ENCODE measurements around the gene ZGLP1.
A peak's percentile ranks its signal among the peaks of the same experiment; 100 is the strongest.
"Not testable (repeated sequence)": the region's sequence is repeated elsewhere in the genome, so short reads cannot be mapped to it uniquely, and the experiment has no call there.

Gene ZGLP1

GRCh38 chr19:10309423-10309822, at the start of gene ZGLP1:
TSS of gene ZGLP1 (minus strand) at chr19:10309815.
- no peak for TF ChIP-seq POLR2A (IDR thresholded peaks at IDR 0.05; ENCODE audit: low read depth, low read length)
- FAIRE-seq (no peak), DNase-seq (ENCODE audit: insufficient read length, low spot score) (no peak)

- no peak for TF ChIP-seq POLR2A (IDR thresholded peaks at IDR 0.05; ENCODE audit: low read depth, low read length)
- DNase-seq (ENCODE audit: insufficient read length, low spot score): no peak
- FAIRE-seq: no peak
Measured at GRCh38 chr19:10356431-10356830, 46.8 kb upstream of the ZGLP1 start.

GRCh38 chr19:10353793-10354391, 44.3 kb upstream of the ZGLP1 start:
- FAIRE-seq (no peak), DNase-seq (ENCODE audit: insufficient read length, low spot score) (no peak)
- TF ChIP-seq POLR2A (IDR thresholded peaks at IDR 0.05; ENCODE audit: low read depth, low read length): no peak

- FAIRE-seq: no peak
- DNase-seq (ENCODE audit: insufficient read length, low spot score): no peak
- no peak for TF ChIP-seq POLR2A (IDR thresholded peaks at IDR 0.05; ENCODE audit: low read depth, low read length)
Measured at GRCh38 chr19:10352764-10353671, 43.4 kb upstream of the ZGLP1 start.

GRCh38 chr19:10346509-10346908, 36.9 kb upstream of the ZGLP1 start:
- DNase-seq (ENCODE audit: insufficient read length, low spot score) (no peak), FAIRE-seq (no peak)
- TF ChIP-seq POLR2A (IDR thresholded peaks at IDR 0.05; ENCODE audit: low read depth, low read length): no peak

- TF ChIP-seq POLR2A (IDR thresholded peaks at IDR 0.05; ENCODE audit: low read depth, low read length): no peak
- FAIRE-seq: no peak
- no peak for DNase-seq (ENCODE audit: insufficient read length, low spot score)
Measured at GRCh38 chr19:10344780-10345179, 35.2 kb upstream of the ZGLP1 start.

- TF ChIP-seq POLR2A (IDR thresholded peaks at IDR 0.05; ENCODE audit: low read depth, low read length): no peak
Measured at GRCh38 chr19:10343495-10343894, 33.9 kb upstream of the ZGLP1 start.

GRCh38 chr19:10339977-10340376, 30.4 kb upstream of the ZGLP1 start:
- TF ChIP-seq POLR2A (IDR thresholded peaks at IDR 0.05; ENCODE audit: low read depth, low read length): no peak
- DNase-seq (ENCODE audit: insufficient read length, low spot score): no peak
- FAIRE-seq: no peak

More at GRCh38 chr19:10343495-10343894, 33.9 kb upstream of the ZGLP1 start:
- no peak for FAIRE-seq
- no peak for DNase-seq (ENCODE audit: insufficient read length, low spot score)

GRCh38 chr19:10339380-10339960, 29.9 kb upstream of the ZGLP1 start, which contains the start of gene ICAM3:
TSS of gene ICAM3 (minus strand) at chr19:10339624. CDS start at chr19:10339614, 10 bp downstream.
- no peak for DNase-seq (ENCODE audit: insufficient read length, low spot score)
- no peak for TF ChIP-seq POLR2A (IDR thresholded peaks at IDR 0.05; ENCODE audit: low read depth, low read length)
- FAIRE-seq: no peak

- FAIRE-seq (no peak), DNase-seq (ENCODE audit: insufficient read length, low spot score) (no peak)
- no peak for TF ChIP-seq POLR2A (IDR thresholded peaks at IDR 0.05; ENCODE audit: low read depth, low read length)
Measured at GRCh38 chr19:10338940-10339339, 29.3 kb upstream of the ZGLP1 start.

GRCh38 chr19:10336725-10337124, 27.1 kb upstream of the ZGLP1 start:
- DNase-seq (ENCODE audit: insufficient read length, low spot score); FAIRE-seq: not testable (repeated sequence)

- DNase-seq (ENCODE audit: insufficient read length, low spot score): no peak
- TF ChIP-seq POLR2A (IDR thresholded peaks at IDR 0.05; ENCODE audit: low read depth, low read length): no peak
- no peak for FAIRE-seq
Measured at GRCh38 chr19:10335352-10335985, 25.9 kb upstream of the ZGLP1 start.

GRCh38 chr19:10334588-10335351, 25.2 kb upstream of the ZGLP1 start:
- no peak for FAIRE-seq
- peak; percentile 94 for DNase-seq (ENCODE audit: insufficient read length, low spot score)
- TF ChIP-seq POLR2A (IDR thresholded peaks at IDR 0.05; ENCODE audit: low read depth, low read length): peak; percentile 56; the same call in 1 of the 2 replicates
